UCSD-AML1 (cell line): Measurements from ENCODE around the gene PRUNE2.

Experiments
- DNase-seq: peaks from one replicate; lab custom pipeline; 2025; ENCODE audit not compliant: unreplicated experiment; lab: John Stamatoyannopoulos, UW

Gene PRUNE2

GRCh38 chr9:76662476-76663281 lies 243.2 kb downstream of the PRUNE2 start:
- no peak for DNase-seq

GRCh38 chr9:76658510-76659231 lies 247.2 kb downstream of the PRUNE2 start:
- DNase-seq: no peak

- DNase-seq: no peak
These were observed 248.6 kb downstream of the PRUNE2 start for GRCh38 chr9:76657265-76657664.

- no peak for DNase-seq
These were observed 249.9 kb downstream of the PRUNE2 start for GRCh38 chr9:76655971-76656370.

GRCh38 chr9:76655121-76655541 lies 250.8 kb downstream of the PRUNE2 start:
- DNase-seq: no peak

GRCh38 chr9:76654575-76654974 lies 251.3 kb downstream of the PRUNE2 start:
- DNase-seq: no peak

GRCh38 chr9:76654051-76654461 lies 251.9 kb downstream of the PRUNE2 start:
- no peak for DNase-seq

GRCh38 chr9:76652894-76653293 lies 253.0 kb downstream of the PRUNE2 start:
- DNase-seq: no peak

GRCh38 chr9:76651119-76651705 lies 254.7 kb downstream of the PRUNE2 start:
- DNase-seq: no peak

GRCh38 chr9:76650692-76651091 lies 255.2 kb downstream of the PRUNE2 start:
- no peak for DNase-seq

- no peak for DNase-seq
These were observed 256.0 kb downstream of the PRUNE2 start for GRCh38 chr9:76649894-76650293.

GRCh38 chr9:76646249-76646648 lies 259.7 kb downstream of the PRUNE2 start:
- DNase-seq: no peak

- no peak for DNase-seq
These were observed 261.2 kb downstream of the PRUNE2 start for GRCh38 chr9:76644647-76645250.

GRCh38 chr9:76644171-76644570 lies 261.7 kb downstream of the PRUNE2 start:
- DNase-seq: no peak

- no peak for DNase-seq
These were observed 262.4 kb downstream of the PRUNE2 start for GRCh38 chr9:76643399-76644117.

- DNase-seq: no peak
These were observed 263.2 kb downstream of the PRUNE2 start for GRCh38 chr9:76642701-76643209.

- no peak for DNase-seq
These were observed 263.8 kb downstream of the PRUNE2 start for GRCh38 chr9:76642074-76642473.

GRCh38 chr9:76638001-76638400 lies 267.9 kb downstream of the PRUNE2 start:
- DNase-seq: no peak

- no peak for DNase-seq
These were observed 268.5 kb downstream of the PRUNE2 start for GRCh38 chr9:76637416-76637815.

- no peak for DNase-seq
These were observed 271.4 kb downstream of the PRUNE2 start for GRCh38 chr9:76634356-76635054.
